ENCODE data around the gene OR52L1.

Gene OR52L1

GRCh38 chr11:5940748-5941147, 46.0 kb downstream of the OR52L1 start:
- no peak for DNase-seq (ENCODE audit: low read depth, low spot score)

GRCh38 chr11:5938603-5938965, 48.2 kb downstream of the OR52L1 start:
- DNase-seq (ENCODE audit: low read depth, low spot score), result peak; percentile 91

- DNase-seq (ENCODE audit: low read depth, low spot score), result peak; percentile 67
These were observed 48.8 kb downstream of the OR52L1 start for GRCh38 chr11:5937868-5938602.
